Endothelial cell of umbilical vein (primary cell): ENCODE results near the gene ZNF681. TPM values are rescaled to one million over a fixed set of nuclear protein-coding genes. Genes with fewer than 3 reads are reported as not detected.
"Not testable (repeated sequence)": the region's sequence is repeated elsewhere in the genome, so short reads cannot be mapped to it uniquely, and the experiment has no call there.

Source experiments
- BruUV-seq: library from RNA; stranded (reverse); fragments of 400-500 nt; replicated peaks from 2 replicates; lab custom pipeline; 2021; lab: Mats Ljungman, UMichigan
- CTCF ChIA-PET: fragments of 300-600, 350-600 bp; sonication (Branson Sonifier 250); formaldehyde crosslinking; loops from one replicate; lab custom pipeline; 2021; ENCODE audit warnings: antibody characterized with exemption, inconsistent platforms; lab: Charles Lee
- POLR2A ChIA-PET: fragments of 300-600, 350-600 bp; sonication (Branson Sonifier 250); formaldehyde crosslinking; loops from one replicate; lab custom pipeline; 2021; ENCODE audit warnings: antibody characterized with exemption, inconsistent platforms; lab: Charles Lee
- DNase-seq: peaks from one replicate; pipeline ENCODE4 v3.0.0-alpha.2; 2011; ENCODE audit warnings: low read depth, low spot score
- FAIRE-seq: peaks from 2 replicates; lab custom pipeline; 2011; peaks lifted over from hg19 to GRCh38; lab: Jason Lieb, UNC
- H2AFZ ChIP-seq: 2 replicates; pipeline ENCODE4 v1.6.0; 2012; ENCODE audit warnings: low read depth, low read length, control low read depth, inconsistent platforms
- H3K27ac ChIP-seq: 2 replicates; pipeline ENCODE4 v1.5.1; 2011; ENCODE audit warnings: low read depth, mild to moderate bottlenecking, control low read depth, low read length, moderate library complexity; ENCODE audit not compliant: insufficient read depth
- H3K27me3 ChIP-seq, 2 experiments: 2 replicates each; pipeline versions ENCODE4 v1.6.0 to v1.6.1; 2011; ENCODE audit warnings: low read length in 2 of 2, mixed read lengths in 1 of 2; ENCODE audit not compliant: control insufficient read depth in 2 of 2, insufficient read depth in 2 of 2
- H3K36me3 ChIP-seq, 2 experiments: 2 replicates in 1 of 2; 3 replicates in 1 of 2; pipeline ENCODE4 v1.5.1; 2011; ENCODE audit warnings: low read length in 2 of 2, mild to moderate bottlenecking in 1 of 2, moderate library complexity in 1 of 2; ENCODE audit not compliant: control insufficient read depth in 2 of 2, insufficient read depth in 2 of 2; ENCODE audit errors: extremely low read depth in 1 of 2
- H3K4me1 ChIP-seq: 3 replicates; pipeline ENCODE4 v1.5.1; 2011; ENCODE audit warnings: mild to moderate bottlenecking, low read length; ENCODE audit not compliant: control insufficient read depth, insufficient read depth; ENCODE audit errors: extremely low read depth
- H3K4me2 ChIP-seq: 2 replicates; pipeline ENCODE4 v1.6.1; 2011; ENCODE audit warnings: low read length, control low read depth, mixed read lengths; ENCODE audit not compliant: insufficient read depth
- H3K4me3 ChIP-seq, 3 experiments: fragments of 200-600 bp in 1 of 3; sonication (generic), shearing (Covaris generic) in 1 of 3; replicated peaks in 1 of 3; 2 replicates each; pipeline ENCODE4 v1.5.1; 2011 to 2016; ENCODE audit warnings: control low read depth in 3 of 3, low read length in 3 of 3, mild to moderate bottlenecking in 2 of 3, inconsistent platforms in 1 of 3, low read depth in 1 of 3, moderate library complexity in 1 of 3; ENCODE audit not compliant: insufficient read depth in 1 of 3
- H3K79me2 ChIP-seq: 2 replicates; pipeline ENCODE4 v1.6.0; 2012; ENCODE audit warnings: low read length, inconsistent platforms; ENCODE audit not compliant: control insufficient read depth, insufficient read depth
- H3K9ac ChIP-seq: replicated peaks from 2 replicates; pipeline ENCODE3; 2011; ENCODE audit warnings: low read length, control low read depth; ENCODE audit not compliant: insufficient read depth; ENCODE audit errors: extremely low read depth
- H3K9me1 ChIP-seq: replicated peaks from 3 replicates; pipeline ENCODE4 v1.6.0; 2011; ENCODE audit warnings: mild to moderate bottlenecking, low read length; ENCODE audit not compliant: control insufficient read depth, insufficient read depth; ENCODE audit errors: extremely low read depth
- H3K9me3 ChIP-seq: replicated peaks from 2 replicates; pipeline ENCODE4 v1.5.1; 2012; ENCODE audit warnings: low read length, inconsistent platforms; ENCODE audit not compliant: control insufficient read depth, insufficient read depth
- H4K20me1 ChIP-seq: replicated peaks from 2 replicates; pipeline ENCODE3; 2011; ENCODE audit warnings: mild to moderate bottlenecking, low read length; ENCODE audit not compliant: control insufficient read depth, insufficient read depth; ENCODE audit errors: extremely low read depth
- dilution Hi-C: fragments of 300-500 bp; cut with MboI; formaldehyde crosslinking; loops from one replicate; pipeline ENCODE4 v1.15.0; 2019; ENCODE audit warnings: low sequenced_read_pairs; ENCODE audit not compliant: extremely low pct_ligation_motif_present
- intact Hi-C: fragments of 100-400 bp; cut with micrococcal nuclease; formaldehyde crosslinking; loops from one replicate; pipeline ENCODE4 v1.10.0; 2022
- polyA plus RNA-seq, 4 experiments: library from polyadenylated mRNA; depleted of rRNA in 3 of 4; stranded (reverse) in 3 of 4; unstranded in 1 of 4; fragments of >200 nt; gene quantifications; 2 replicates each; pipeline versions ENCODE4 v1.2.1 to v1.2.3, GENCODE V29; 2011 to 2012; ENCODE audit warnings: missing spikeins in 1 of 4
- total RNA-seq: library from RNA; stranded (reverse); gene quantifications from 2 replicates; pipeline ENCODE4 v1.2.3, GENCODE V29; 2021
- TF ChIP-seq, protein P1 (sequence below), 2 donors: IDR thresholded peaks; 1 replicate in 1 of 2; 2 replicates in 1 of 2; pipeline ENCODE4 v1.5.1; 2011; ENCODE audit warnings: low read length in 2 of 2, mild to moderate bottlenecking in 2 of 2, moderate library complexity in 2 of 2, control low read depth in 1 of 2, inconsistent platforms in 1 of 2, low read depth in 1 of 2; ENCODE audit not compliant: insufficient read depth in 1 of 2; ENCODE audit errors: extremely low read depth in 1 of 2

Gene ZNF681
- total and polyA plus RNA-seq, 2 donors (not counting 3 experiments of a cell fraction or from before 2014, with no cell fraction given) = 0.07 to 1.9 TPM

DNA sequence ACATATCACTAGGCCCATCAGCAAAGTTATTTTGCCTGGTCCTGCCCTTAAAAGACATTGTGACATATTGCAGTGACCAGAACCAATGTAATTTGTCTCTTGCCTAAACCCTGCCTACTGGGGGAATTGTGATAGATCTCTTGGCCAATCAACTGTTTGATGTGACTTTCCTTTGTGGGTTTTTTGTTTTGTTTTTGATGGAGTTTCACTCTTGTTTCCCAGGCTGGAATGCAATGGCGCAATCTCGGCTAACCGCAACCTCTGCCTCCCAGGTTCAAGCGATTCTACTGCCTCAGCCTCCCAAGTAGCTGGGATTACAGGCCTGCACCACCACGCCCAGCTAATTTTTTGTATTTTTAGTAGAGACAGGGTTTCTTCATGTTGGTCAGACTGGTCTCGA lies 19.3 kb upstream of the ZNF681 start:
- H3K4me2 ChIP-seq, H2AFZ ChIP-seq, H4K20me1 ChIP-seq, H3K9me1 ChIP-seq, DNase-seq, dilution Hi-C loops, H3K79me2 ChIP-seq, CTCF ChIA-PET, H3K36me3 ChIP-seq, POLR2A ChIA-PET, H3K4me1 ChIP-seq, H3K9me3 ChIP-seq, H3K27ac ChIP-seq, H3K27me3 ChIP-seq, FAIRE-seq, BruUV-seq, H3K9ac ChIP-seq, intact Hi-C loops, H3K4me3 ChIP-seq: not testable (repeated sequence)

DNA sequence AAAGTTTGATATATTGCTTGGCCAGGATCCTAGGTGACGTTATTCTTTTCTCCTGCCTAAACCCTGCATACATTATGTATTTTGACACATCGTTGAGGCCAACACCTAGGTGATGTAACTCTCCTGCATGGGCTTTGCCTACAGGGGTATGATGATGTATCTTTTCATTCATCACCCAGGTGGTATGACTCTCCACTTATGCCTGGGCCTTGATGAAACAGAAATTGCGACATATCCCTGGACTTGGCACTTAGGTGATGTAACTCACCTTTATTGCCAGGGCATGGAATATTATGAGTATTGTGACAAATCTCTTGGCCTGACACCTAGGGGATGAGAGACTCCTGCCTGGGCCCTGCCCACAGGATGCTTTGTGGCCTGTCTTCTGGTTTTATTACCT lies 18.5 kb upstream of the ZNF681 start:
- no TSS peak for BruUV-seq
- intact Hi-C loops = no loop called here
- no peaks in the 10 kb centered on the region for H3K27me3 ChIP-seq
- H3K36me3 ChIP-seq = no peaks in the 10 kb centered on the region
- H3K4me3 ChIP-seq = no peak overlapping the region
- no peaks in the 10 kb centered on the region for H3K4me1 ChIP-seq
- no peak overlapping the region for H3K9ac ChIP-seq
- H3K9me3 ChIP-seq = peaks cover 2% of the 10 kb centered on the region
- H3K79me2 ChIP-seq = no peaks in the 10 kb centered on the region
- no peak for DNase-seq
- H3K27ac ChIP-seq = no peak overlapping the region
- no peak for FAIRE-seq
- no peaks in the 10 kb centered on the region for H4K20me1 ChIP-seq
- dilution Hi-C loops = no loop called here
- no peak overlapping the region for H3K4me2 ChIP-seq
- no peaks in the 10 kb centered on the region for H3K9me1 ChIP-seq
- CTCF ChIA-PET = no interaction called here
- TF ChIP-seq, protein P1, sequence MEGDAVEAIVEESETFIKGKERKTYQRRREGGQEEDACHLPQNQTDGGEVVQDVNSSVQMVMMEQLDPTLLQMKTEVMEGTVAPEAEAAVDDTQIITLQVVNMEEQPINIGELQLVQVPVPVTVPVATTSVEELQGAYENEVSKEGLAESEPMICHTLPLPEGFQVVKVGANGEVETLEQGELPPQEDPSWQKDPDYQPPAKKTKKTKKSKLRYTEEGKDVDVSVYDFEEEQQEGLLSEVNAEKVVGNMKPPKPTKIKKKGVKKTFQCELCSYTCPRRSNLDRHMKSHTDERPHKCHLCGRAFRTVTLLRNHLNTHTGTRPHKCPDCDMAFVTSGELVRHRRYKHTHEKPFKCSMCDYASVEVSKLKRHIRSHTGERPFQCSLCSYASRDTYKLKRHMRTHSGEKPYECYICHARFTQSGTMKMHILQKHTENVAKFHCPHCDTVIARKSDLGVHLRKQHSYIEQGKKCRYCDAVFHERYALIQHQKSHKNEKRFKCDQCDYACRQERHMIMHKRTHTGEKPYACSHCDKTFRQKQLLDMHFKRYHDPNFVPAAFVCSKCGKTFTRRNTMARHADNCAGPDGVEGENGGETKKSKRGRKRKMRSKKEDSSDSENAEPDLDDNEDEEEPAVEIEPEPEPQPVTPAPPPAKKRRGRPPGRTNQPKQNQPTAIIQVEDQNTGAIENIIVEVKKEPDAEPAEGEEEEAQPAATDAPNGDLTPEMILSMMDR (IDR thresholded peaks at IDR 0.05; ENCODE audit: extremely low read depth in 1 of 2, insufficient read depth in 1 of 2, low read depth in 1 of 2, low read length in 2 of 2) = no peak
- POLR2A ChIA-PET = no interaction called here
- no peak overlapping the region for H2AFZ ChIP-seq
